HFF-Myc (cell line): ENCODE data around the gene CCHCR1.

Source experiments
- DNase-seq: peaks from one replicate; pipeline ENCODE4 v3.0.0-alpha.2; 2011; ENCODE audit warnings: low read depth; ENCODE audit errors: extremely low read depth
- H3K4me3 ChIP-seq: replicated peaks from 2 replicates; pipeline ENCODE4 v1.5.1; 2011; ENCODE audit warnings: low read depth, mild to moderate bottlenecking, control low read depth, low read length
- TF ChIP-seq, protein P1 (sequence below): IDR thresholded peaks from 2 replicates; pipeline ENCODE4 v1.5.1; 2012; ENCODE audit warnings: mild to moderate bottlenecking, low read depth, low read length, control low read depth; ENCODE audit errors: missing control alignments

The CCHCR1 gene

GRCh38 chr6:31149827-31150447 lies 7.7 kb downstream of the CCHCR1 start:
- no peak for DNase-seq
- TF ChIP-seq, protein P1, sequence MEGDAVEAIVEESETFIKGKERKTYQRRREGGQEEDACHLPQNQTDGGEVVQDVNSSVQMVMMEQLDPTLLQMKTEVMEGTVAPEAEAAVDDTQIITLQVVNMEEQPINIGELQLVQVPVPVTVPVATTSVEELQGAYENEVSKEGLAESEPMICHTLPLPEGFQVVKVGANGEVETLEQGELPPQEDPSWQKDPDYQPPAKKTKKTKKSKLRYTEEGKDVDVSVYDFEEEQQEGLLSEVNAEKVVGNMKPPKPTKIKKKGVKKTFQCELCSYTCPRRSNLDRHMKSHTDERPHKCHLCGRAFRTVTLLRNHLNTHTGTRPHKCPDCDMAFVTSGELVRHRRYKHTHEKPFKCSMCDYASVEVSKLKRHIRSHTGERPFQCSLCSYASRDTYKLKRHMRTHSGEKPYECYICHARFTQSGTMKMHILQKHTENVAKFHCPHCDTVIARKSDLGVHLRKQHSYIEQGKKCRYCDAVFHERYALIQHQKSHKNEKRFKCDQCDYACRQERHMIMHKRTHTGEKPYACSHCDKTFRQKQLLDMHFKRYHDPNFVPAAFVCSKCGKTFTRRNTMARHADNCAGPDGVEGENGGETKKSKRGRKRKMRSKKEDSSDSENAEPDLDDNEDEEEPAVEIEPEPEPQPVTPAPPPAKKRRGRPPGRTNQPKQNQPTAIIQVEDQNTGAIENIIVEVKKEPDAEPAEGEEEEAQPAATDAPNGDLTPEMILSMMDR: no peak
- H3K4me3 ChIP-seq: no peak overlapping the region

GRCh38 chr6:31145386-31145785 lies 12.2 kb downstream of the CCHCR1 start:
- DNase-seq: no peak
- TF ChIP-seq, protein P1: no peak
- H3K4me3 ChIP-seq: no peak overlapping the region

DNA sequence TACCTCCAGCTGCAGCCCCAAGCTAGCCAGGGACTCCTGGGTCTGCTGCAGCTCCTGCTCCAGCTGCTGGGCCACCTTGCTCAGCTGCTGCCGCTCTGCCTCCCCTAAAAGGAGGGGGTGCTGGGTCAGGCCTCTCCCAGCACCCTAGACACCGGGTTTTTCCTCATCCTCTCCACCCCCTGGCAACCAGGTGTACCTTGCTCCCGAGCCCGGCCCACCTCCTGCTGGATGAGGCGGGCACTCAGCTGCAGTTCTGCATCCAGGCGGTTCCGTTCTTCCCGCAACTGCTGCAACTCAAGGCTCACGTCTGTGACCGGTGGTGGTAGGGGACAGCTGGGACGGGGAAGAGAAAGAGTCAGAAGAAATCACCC lies 12.6 kb downstream of the CCHCR1 start:
- no peak overlapping the region for H3K4me3 ChIP-seq
- TF ChIP-seq, protein P1: no peak
- DNase-seq: no peak

- TF ChIP-seq, protein P1: no peak
- DNase-seq: no peak
- H3K4me3 ChIP-seq: no peak overlapping the region
These were observed 13.2 kb downstream of the CCHCR1 start for GRCh38 chr6:31144296-31144969.

DNA sequence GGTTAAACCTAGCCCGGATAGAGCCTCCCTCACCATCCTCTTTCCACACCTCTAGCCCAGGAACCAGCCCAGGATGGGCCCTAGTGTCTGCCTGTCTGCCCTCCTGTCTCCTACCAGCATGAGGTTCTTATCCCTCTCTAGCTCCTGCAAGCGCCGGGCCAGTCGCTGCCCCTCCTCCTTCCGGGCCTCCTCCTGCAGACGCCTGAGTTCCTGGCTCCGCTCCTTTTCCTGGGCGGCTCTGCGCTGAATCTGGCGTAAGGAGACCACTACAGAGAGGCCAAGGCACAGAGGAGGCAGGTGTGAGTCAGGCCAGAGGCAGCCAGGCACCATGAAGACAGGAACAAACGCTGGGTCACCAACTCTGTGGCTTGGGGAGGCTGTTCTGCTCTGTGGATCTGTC lies 14.5 kb downstream of the CCHCR1 start:
- H3K4me3 ChIP-seq: no peak overlapping the region
- DNase-seq: no peak
- TF ChIP-seq, protein P1: no peak

GRCh38 chr6:31142361-31142761 lies 15.2 kb downstream of the CCHCR1 start:
- TF ChIP-seq, protein P1: no peak
- no peak overlapping the region for H3K4me3 ChIP-seq
- DNase-seq: no peak
